ENCODE data around the gene SMIM45.

SMIM45 gene

GRCh38 chr22:41974691-41975290 is 22.8 kb downstream of the SMIM45 start:
- H3K9me2 ChIP-seq, result no peaks in the 10 kb centered on the region
- H3K4me2 ChIP-seq, result no peak overlapping the region
- peaks cover 0 to 12% of the 10 kb centered on the region in 2 experiments; a peak in 1 of 4 replicates for H3K4me1 ChIP-seq (ENCODE audit: control insufficient read depth in 1 of 2, insufficient read depth in 2 of 2, low read depth in 1 of 2, low read length in 1 of 2)
- POLR2A ChIA-PET, result no interaction called here
- CTCF ChIA-PET, result no interaction called here
- H3K4me3 ChIP-seq (ENCODE audit: low read depth in 2 of 2, low read length in 1 of 2), result no peak overlapping the region
- no peaks in the 10 kb centered on the region for H3K79me2 ChIP-seq (ENCODE audit: insufficient read depth)
- no peak for DNase-seq
- H3K9me3 ChIP-seq, result no peaks in the 10 kb centered on the region
- no peak overlapping the region for H3K9ac ChIP-seq
- no peak for TF ChIP-seq RFX5 (IDR thresholded peaks at IDR 0.05; ENCODE audit: low read length)
- TF ChIP-seq RXRA (IDR thresholded peaks at IDR 0.05; ENCODE audit: borderline replicate concordance, low read depth), result no peak
- no peak for TF ChIP-seq TAF1 (IDR thresholded peaks at IDR 0.05; ENCODE audit: borderline replicate concordance, low read depth, low read length)
- no peak for TF ChIP-seq USF1 (IDR thresholded peaks at IDR 0.05; ENCODE audit: borderline replicate concordance, low read depth)
- TF ChIP-seq EP300 (IDR thresholded peaks at IDR 0.05; ENCODE audit: borderline replicate concordance in 1 of 2, low read depth in 1 of 2, low read length in 1 of 2), result no peak
- TF ChIP-seq TCF12 (IDR thresholded peaks at IDR 0.05), result no peak
- TF ChIP-seq, protein P1, sequence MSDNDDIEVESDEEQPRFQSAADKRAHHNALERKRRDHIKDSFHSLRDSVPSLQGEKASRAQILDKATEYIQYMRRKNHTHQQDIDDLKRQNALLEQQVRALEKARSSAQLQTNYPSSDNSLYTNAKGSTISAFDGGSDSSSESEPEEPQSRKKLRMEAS (IDR thresholded peaks at IDR 0.05; ENCODE audit: low read depth), result no peak
- TF ChIP-seq FOXJ3 (CRISPR knock-in tag; IDR thresholded peaks at IDR 0.05), result no peak
- TF ChIP-seq MXI1 (IDR thresholded peaks at IDR 0.05; ENCODE audit: low read depth, low read length), result no peak
- no peak for TF ChIP-seq EZH2phosphoT487 (IDR thresholded peaks at IDR 0.05; ENCODE audit: borderline replicate concordance, low read depth)
- TF ChIP-seq IRF3 (IDR thresholded peaks at IDR 0.05; ENCODE audit: low read depth, low read length), result no peak
- no peak overlapping the region for H3K27ac ChIP-seq (ENCODE audit: low read depth in 2 of 2, low read length in 1 of 2)
- 70% methylated on average over 10 of the region's 10 CpGs for WGBS (ENCODE audit: low lambda C conversion rate)
- no peaks in the 10 kb centered on the region for H3K36me3 ChIP-seq (replicated peaks in 1 of 2; ENCODE audit: control insufficient read depth in 1 of 2, insufficient read depth in 2 of 2, low read length in 1 of 2)
- H3K27me3 ChIP-seq (ENCODE audit: insufficient read depth), result no peaks in the 10 kb centered on the region
- no peaks in the 10 kb centered on the region for H3F3A ChIP-seq (replicated peaks; ENCODE audit: insufficient read depth)
- no peak overlapping the region for H2AFZ ChIP-seq (ENCODE audit: low read depth)
- no peaks in the 10 kb centered on the region for H4K20me1 ChIP-seq (ENCODE audit: insufficient read depth)

DNA sequence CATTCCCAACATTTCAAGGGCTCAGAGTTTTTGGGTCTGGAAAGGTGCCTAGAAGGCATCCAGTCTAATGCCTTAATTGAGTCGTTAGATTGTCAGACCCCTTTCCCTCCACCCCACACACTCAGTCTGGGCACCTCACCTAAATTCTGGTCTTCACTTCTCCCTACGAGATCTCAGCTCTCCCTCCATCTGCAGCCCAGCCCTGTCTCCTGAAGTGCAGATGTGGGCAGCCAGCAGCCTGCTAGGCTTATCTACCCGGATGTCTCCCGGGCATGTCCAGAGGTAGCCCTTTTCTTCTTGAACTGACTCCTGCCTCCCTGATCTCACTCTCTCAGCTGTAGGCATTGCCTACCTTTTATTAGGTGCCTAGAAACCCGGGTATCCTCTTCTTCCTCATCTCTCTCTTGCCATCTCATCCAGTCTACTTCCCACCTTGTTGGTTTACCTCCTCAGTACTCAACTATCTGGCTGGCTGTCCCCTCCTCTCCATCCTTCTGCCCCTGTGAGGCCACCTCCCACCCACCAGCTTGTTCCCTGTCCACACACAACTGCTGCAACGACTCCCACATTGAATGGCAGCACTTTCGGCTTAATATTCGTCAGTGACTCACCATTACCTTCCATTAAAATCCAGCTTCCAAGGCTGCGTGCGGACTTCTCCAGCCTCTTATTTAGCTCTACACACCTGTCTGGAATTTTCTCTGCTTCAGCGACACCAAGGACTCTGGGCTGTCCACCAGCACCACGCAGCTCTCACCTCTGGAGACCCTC is 23.5 kb downstream of the SMIM45 start:
- H3K4me2 ChIP-seq, result no peak overlapping the region
- ChIA-PET CTCF (interaction anchor here (0.6 kb wide), 1 partner anchor 76 kb away, joined by 3 read pairs; no protein-coding TSS in a partner anchor), POLR2A (no interaction called here)
- H3K4me3 ChIP-seq (ENCODE audit: low read depth in 2 of 2, low read length in 1 of 2), result no peak overlapping the region
- no peaks in the 10 kb centered on the region for H3K27me3 ChIP-seq (ENCODE audit: insufficient read depth)
- H2AFZ ChIP-seq (ENCODE audit: low read depth), result no peak overlapping the region
- WGBS (ENCODE audit: low lambda C conversion rate), result 64% methylated on average over 12 of the region's 12 CpGs
- H3K9ac ChIP-seq, result no peak overlapping the region
- no peaks in the 10 kb centered on the region for H3K79me2 ChIP-seq (ENCODE audit: insufficient read depth)
- no peaks in the 10 kb centered on the region for H3F3A ChIP-seq (replicated peaks; ENCODE audit: insufficient read depth)
- H3K36me3 ChIP-seq (replicated peaks in 1 of 2; ENCODE audit: control insufficient read depth in 1 of 2, insufficient read depth in 2 of 2, low read length in 1 of 2), result no peaks in the 10 kb centered on the region
- no peaks in the 10 kb centered on the region for H3K9me2 ChIP-seq
- no peaks in the 10 kb centered on the region for H3K9me3 ChIP-seq
- H4K20me1 ChIP-seq (ENCODE audit: insufficient read depth), result no peaks in the 10 kb centered on the region
- TF ChIP-seq RAD21 (IDR thresholded peaks at IDR 0.05; ENCODE audit: low read length) (no peak), EP300 (IDR thresholded peaks at IDR 0.05; ENCODE audit: borderline replicate concordance in 1 of 2, low read depth in 1 of 2, low read length in 1 of 2) (no peak), MEF2A (IDR thresholded peaks at IDR 0.05; ENCODE audit: borderline replicate concordance, low read depth) (no peak), TEAD4 (IDR thresholded peaks at IDR 0.05; ENCODE audit: borderline replicate concordance, insufficient read depth) (no peak), USF1 (IDR thresholded peaks at IDR 0.05; ENCODE audit: borderline replicate concordance, low read depth) (no peak), FOSL2 (IDR thresholded peaks at IDR 0.05; ENCODE audit: borderline replicate concordance, low read depth) (no peak), SMC3 (IDR thresholded peaks at IDR 0.05; ENCODE audit: low read depth, low read length) (no peak), POLR2AphosphoS5 (IDR thresholded peaks at IDR 0.05; ENCODE audit: low read depth, low read length) (no peak), NRF1 (IDR thresholded peaks at IDR 0.05; ENCODE audit: low read depth, low read length) (no peak), MXI1 (IDR thresholded peaks at IDR 0.05; ENCODE audit: low read depth, low read length) (no peak), SIN3A (IDR thresholded peaks at IDR 0.05; ENCODE audit: borderline replicate concordance, low read depth, low read length) (no peak), FOXJ3 (CRISPR knock-in tag; IDR thresholded peaks at IDR 0.05) (no peak)
- TF ChIP-seq, protein P1 (IDR thresholded peaks at IDR 0.05; ENCODE audit: low read depth), result no peak
- peak; percentile 47 for DNase-seq
- H3K27ac ChIP-seq (ENCODE audit: low read depth in 2 of 2, low read length in 1 of 2), result no peak overlapping the region
- peaks cover 0 to 11% of the 10 kb centered on the region in 2 experiments; a peak in 1 of 4 replicates for H3K4me1 ChIP-seq (ENCODE audit: control insufficient read depth in 1 of 2, insufficient read depth in 2 of 2, low read depth in 1 of 2, low read length in 1 of 2)

Data from SK-N-SH (cell line).